Suprapubic skin (tissue), 3 donors: Measurements from ENCODE around the gene BCL2L1.

ENCODE experiments used
- CTCF ChIP-seq, 2 donors: fragments of 200-600 bp in 1 of 2; fragments of 450-650 bp in 1 of 2; sonication (generic) in 1 of 2; IDR thresholded peaks; one replicate each; pipeline ENCODE4 v1.5.1; 2016 to 2019; ENCODE audit warnings: antibody characterized with exemption in 2 of 2, mild to moderate bottlenecking in 1 of 2, moderate library complexity in 1 of 2
- POLR2A ChIP-seq, 2 donors: fragments of 450-650 bp; IDR thresholded peaks; one replicate each; pipeline ENCODE4 v1.6.1; 2017; ENCODE audit warnings: antibody characterized with exemption in 2 of 2, mild to moderate bottlenecking in 2 of 2, moderate library complexity in 2 of 2

- no peak for TF ChIP-seq CTCF (IDR thresholded peaks at IDR 0.05)
- TF ChIP-seq POLR2A (IDR thresholded peaks at IDR 0.05), result no peak
Observed at GRCh38 chr20:31712112-31712553, 10.5 kb downstream of the BCL2L1 start.
